Measurements from ENCODE around the gene ARFGEF3.

Gene ARFGEF3

GRCh38 chr6:138293428-138294395 lies 132.0 kb downstream of the ARFGEF3 start:
- no peak overlapping the region for H3K4me3 ChIP-seq (replicated peaks in 1 of 2; ENCODE audit: low read depth in 2 of 2, low read length in 2 of 2)
- no peak for TF ChIP-seq CTCF (IDR thresholded peaks at IDR 0.05; ENCODE audit: low read depth, low read length)
- no peak for DNase-seq (ENCODE audit: low read depth in 2 of 2)

- no peak for TF ChIP-seq CTCF (IDR thresholded peaks at IDR 0.05; ENCODE audit: low read depth, low read length)
- no peak for DNase-seq (ENCODE audit: low read depth in 2 of 2)
- no peak overlapping the region for H3K4me3 ChIP-seq (replicated peaks in 1 of 2; ENCODE audit: low read depth in 2 of 2, low read length in 2 of 2)
Observed at GRCh38 chr6:138296381-138296780, 134.6 kb downstream of the ARFGEF3 start.

GRCh38 chr6:138296786-138297185 lies 135.0 kb downstream of the ARFGEF3 start:
- H3K4me3 ChIP-seq (replicated peaks in 1 of 2; ENCODE audit: low read depth in 2 of 2, low read length in 2 of 2), result no peak overlapping the region
- TF ChIP-seq CTCF (IDR thresholded peaks at IDR 0.05; ENCODE audit: low read depth, low read length), result no peak
- no peak for DNase-seq (ENCODE audit: low read depth in 2 of 2)

GRCh38 chr6:138297761-138298298 lies 136.1 kb downstream of the ARFGEF3 start:
- DNase-seq (ENCODE audit: low read depth in 2 of 2), result peak in 1 of 2 donors; percentile 29
- H3K4me3 ChIP-seq (replicated peaks in 1 of 2; ENCODE audit: low read depth in 2 of 2, low read length in 2 of 2), result no peak overlapping the region
- TF ChIP-seq CTCF (IDR thresholded peaks at IDR 0.05; ENCODE audit: low read depth, low read length), result no peak

- TF ChIP-seq CTCF (IDR thresholded peaks at IDR 0.05; ENCODE audit: low read depth, low read length), result no peak
- no peak for DNase-seq (ENCODE audit: low read depth in 2 of 2)
- no peak overlapping the region for H3K4me3 ChIP-seq (replicated peaks in 1 of 2; ENCODE audit: low read depth in 2 of 2, low read length in 2 of 2)
Observed at GRCh38 chr6:138300469-138300868, 138.7 kb downstream of the ARFGEF3 start.

GRCh38 chr6:138302554-138302953 lies 140.8 kb downstream of the ARFGEF3 start:
- H3K4me3 ChIP-seq (replicated peaks in 1 of 2; ENCODE audit: low read depth in 2 of 2, low read length in 2 of 2), result no peak overlapping the region
- no peak for DNase-seq (ENCODE audit: low read depth in 2 of 2)
- TF ChIP-seq CTCF (IDR thresholded peaks at IDR 0.05; ENCODE audit: low read depth, low read length), result no peak

All from cardiac fibroblast (primary cell).